K562 (cell line): ENCODE results near the gene RAPSN. TPM values are rescaled to one million over a fixed set of nuclear protein-coding genes. Genes with fewer than 3 reads are reported as not detected.

Experiments
- ATAC-seq: fragments of 200-7000 bp; cut with Tn5 transposase; 3 replicates; pipeline ENCODE4 v1.9.1; 2020; ENCODE audit warnings: moderate library complexity
- BruUV-seq: library from RNA; stranded (reverse); fragments of 400-500 nt; replicated peaks from 2 replicates; lab custom pipeline; 2021; lab: Mats Ljungman, UMichigan
- CTCF ChIA-PET: fragments of 300-600 bp; formaldehyde crosslinking; extraction: SDS; loops from one replicate; lab custom pipeline; 2021; ENCODE audit warnings: low intra/inter-chr PET ratio; lab: Yijun Ruan, JAX
- POLR2A ChIA-PET: fragments of 300-600, 350-650 bp; sonication (Branson Sonifier 250); formaldehyde crosslinking; extraction: SDS; loops from one replicate; lab custom pipeline; 2021; ENCODE audit warnings: antibody characterized with exemption, inconsistent platforms; lab: Yijun Ruan, JAX
- DNase-seq, 4 experiments: peaks; one replicate each; pipeline versions ENCODE4 v3.0.0 to v3.0.0-alpha.2; 2011 to 2018; ENCODE audit warnings: low spot score in 3 of 4, mixed read lengths in 3 of 4; ENCODE audit errors: extremely low read depth in 1 of 4
- FAIRE-seq: peaks from 2 replicates; lab custom pipeline; 2011; peaks lifted over from hg19 to GRCh38; lab: Jason Lieb, UNC
- H2AFZ ChIP-seq: 2 replicates; pipeline ENCODE4 v1.6.0; 2011; ENCODE audit warnings: low read depth, low read length, control low read depth, inconsistent platforms
- H3K27ac ChIP-seq: fragments of 200-600 bp; 3 replicates; pipeline ENCODE4 v1.8.0; 2011; ENCODE audit warnings: low read depth, mild to moderate bottlenecking, control low read depth, inconsistent platforms, low read length, moderate library complexity, mixed read lengths; ENCODE audit errors: extremely low read depth
- H3K27me3 ChIP-seq, 2 experiments: fragments of 300-600 bp in 1 of 2; 2 replicates in 1 of 2; 3 replicates in 1 of 2; pipeline versions ENCODE4 v1.6.0 to v1.8.0; 2011; ENCODE audit warnings: inconsistent platforms in 2 of 2, low read length in 2 of 2, mild to moderate bottlenecking in 1 of 2, mixed read lengths in 1 of 2, moderate library complexity in 1 of 2; ENCODE audit not compliant: control insufficient read depth in 2 of 2, insufficient read depth in 2 of 2
- H3K36me3 ChIP-seq: fragments of 300-600 bp; 3 replicates; pipeline ENCODE4 v1.8.0; 2011; ENCODE audit warnings: mild to moderate bottlenecking, low read length, inconsistent platforms; ENCODE audit not compliant: control insufficient read depth, insufficient read depth
- H3K4me1 ChIP-seq, 2 experiments: fragments of 200-600 bp in 1 of 2; replicated peaks in 1 of 2; 2 replicates in 1 of 2; 3 replicates in 1 of 2; pipeline versions ENCODE4 v1.5.1 to v1.8.0; 2011; ENCODE audit warnings: inconsistent platforms in 2 of 2, low read length in 2 of 2, mild to moderate bottlenecking in 1 of 2, mixed read lengths in 1 of 2, moderate library complexity in 1 of 2; ENCODE audit not compliant: control insufficient read depth in 2 of 2, insufficient read depth in 2 of 2
- H3K4me2 ChIP-seq: 2 replicates; pipeline ENCODE4 v1.6.1; 2011; ENCODE audit warnings: low read length, control low read depth, inconsistent platforms, mixed read lengths; ENCODE audit not compliant: insufficient read depth
- H3K4me3 ChIP-seq: fragments of 200-600 bp; sonication (generic), shearing (Covaris generic); 2 replicates; pipeline ENCODE4 v1.5.1; 2016; ENCODE audit warnings: control low read depth, inconsistent platforms
- H3K79me2 ChIP-seq: fragments of 200-600 bp; 3 replicates; pipeline ENCODE4 v1.8.0; 2011; ENCODE audit warnings: low read length, inconsistent platforms; ENCODE audit not compliant: control insufficient read depth, insufficient read depth
- H3K9ac ChIP-seq, 2 experiments: 2 replicates each; pipeline versions ENCODE4 v1.6.0 to v1.6.1; 2011; ENCODE audit warnings: low read depth in 2 of 2, low read length in 2 of 2, control low read depth in 1 of 2, inconsistent platforms in 1 of 2, mild to moderate bottlenecking in 1 of 2, mixed read lengths in 1 of 2; ENCODE audit not compliant: insufficient read depth in 1 of 2
- H3K9me1 ChIP-seq: one replicate; pipeline ENCODE4 v1.6.0; 2011; ENCODE audit warnings: inconsistent platforms, mild to moderate bottlenecking, low read length, moderate library complexity; ENCODE audit not compliant: control insufficient read depth, insufficient read depth
- H3K9me3 ChIP-seq: replicated peaks from 2 replicates; pipeline ENCODE4 v1.5.1; 2011; ENCODE audit warnings: low read depth, low read length, inconsistent platforms; ENCODE audit not compliant: control insufficient read depth, insufficient read depth
- H4K20me1 ChIP-seq: replicated peaks from 2 replicates; pipeline ENCODE4 v1.6.1; 2011; ENCODE audit warnings: low read length, inconsistent platforms, mixed read lengths; ENCODE audit not compliant: control insufficient read depth, insufficient read depth
- CUX1 ChIP-seq: fragments of 200-800 bp; sonication (Bioruptor generic); IDR thresholded peaks from 2 replicates; pipeline ENCODE4 v1.6.1; 2016; ENCODE audit warnings: missing genetic modification characterization, missing compliant biosample characterization
- DLX4 ChIP-seq: fragments of 250-450 bp; sonication (Bioruptor Pico); IDR thresholded peaks from 2 replicates; pipeline ENCODE4 v1.6.1; 2021; ENCODE audit warnings: mild to moderate bottlenecking
- NEUROD1 ChIP-seq: fragments of 150-350 bp; IDR thresholded peaks from 2 replicates; pipeline ENCODE4 v1.6.1; 2014; ENCODE audit warnings: borderline replicate concordance, low read length, low read depth; ENCODE audit not compliant: partially characterized antibody
- NFIX ChIP-seq: fragments of 250-450 bp; sonication (Bioruptor Pico); IDR thresholded peaks from 2 replicates; pipeline ENCODE4 v1.4.0; 2020; ENCODE audit warnings: low read depth, mild to moderate bottlenecking, moderate library complexity
- RNF2 ChIP-seq: sonication (generic); IDR thresholded peaks from 2 replicates; pipeline ENCODE4 v1.6.1; 2016
- TRIM24 ChIP-seq, 2 experiments: fragments of 450-650 bp; IDR thresholded peaks; 2 replicates each; pipeline ENCODE4 v1.6.1; 2016
- ZFX ChIP-seq: sonication (generic); formaldehyde crosslinking; IDR thresholded peaks from 2 replicates; pipeline ENCODE4 v1.8.0; 2022; ENCODE audit warnings: mild to moderate bottlenecking, missing genetic modification reagents, moderate library complexity
- ZNF121 ChIP-seq: sonication (generic); formaldehyde crosslinking; conservative IDR thresholded peaks from 2 replicates; pipeline ENCODE4 v1.8.0; 2022; ENCODE audit warnings: missing genetic modification reagents
- ZNF644 ChIP-seq: fragments of 200-800 bp; sonication (Bioruptor generic); IDR thresholded peaks from 2 replicates; pipeline ENCODE4 v1.6.1; 2016; ENCODE audit warnings: low read depth, missing genetic modification characterization, missing compliant biosample characterization
- ZNF780A ChIP-seq: fragments of 250-450 bp; sonication (Bioruptor Pico); IDR thresholded peaks from 2 replicates; pipeline ENCODE4 v1.5.0; 2021; ENCODE audit warnings: mild to moderate bottlenecking
- WGBS: fragments of 100-300 bp; shearing (Covaris generic); methylation state at CpG from one replicate; pipeline ENCODE4 v1.1.6; 2016; ENCODE audit warnings: low coverage, mixed read lengths; ENCODE audit not compliant: insufficient coverage; ENCODE audit errors: missing lambda C conversion rate; 5-methylcytosine and 5-hydroxymethylcytosine counted together
- in situ Hi-C: fragments of 300-500 bp; cut with MboI; formaldehyde crosslinking; loops from 4 replicates; pipeline ENCODE4 v1.15.0; 2018; ENCODE audit warnings: inconsistent platforms, mixed read lengths
- intact Hi-C: fragments of 100-400 bp; cut with micrococcal nuclease; formaldehyde crosslinking; loops from 2 replicates; pipeline ENCODE4 v1.14.2; 2022
- polyA plus RNA-seq, 8 experiments: library from polyadenylated mRNA; depleted of rRNA in 4 of 8; stranded (reverse) in 5 of 8; unstranded in 3 of 8; fragments of >200 nt; fragmentation: Nextera tagmentation in 2 of 8; fragmentation: Illumina TruSeq in 1 of 8; extraction: Ambion mirVana in 2 of 8; extraction: Trizol in 1 of 8; gene quantifications; 2 replicates each; pipeline versions ENCODE4 v1.2.1 to v1.2.3, GENCODE V29; 2011 to 2014; ENCODE audit warnings: inconsistent platforms in 1 of 8, missing spikeins in 1 of 8
- total RNA-seq, 7 experiments: library from RNA; depleted of rRNA in 6 of 7; stranded (reverse); fragments of >200 nt in 6 of 7; fragmentation: Illumina TruSeq in 2 of 7; extraction: Trizol in 2 of 7; gene quantifications; 2 replicates each; pipeline versions ENCODE4 v1.2.1 to v1.2.3, GENCODE V29; 2011 to 2021; ENCODE audit warnings: low replicate concordance in 1 of 7

RAPSN gene
- total and polyA plus RNA-seq, 9 of the 15 experiments (the other 6 are each of a cell fraction or from before 2014, with no cell fraction given): 0.06 to 0.11 TPM; not detected in 7

GRCh38 chr11:47399860-47400767 lies 48.8 kb downstream of the RAPSN start (continued):
- TF ChIP-seq RNF2 (0 out of 2 replicates have a peak, but pooled peaks have one; percentile 24), DLX4 (CRISPR knock-in tag) (no peak), NEUROD1 (no peak), ZNF780A (CRISPR knock-in tag) (no peak), ZNF644 (no peak), ZNF121 (CRISPR knock-in tag) (no peak)

- intact Hi-C loops (no loop called here), in situ Hi-C loops (no loop called here)
- Histone ChIP-seq H3K4me1 (peaks cover 39 to 55% of the 10 kb centered on the region in 2 experiments), H3K4me3 (no peak overlapping the region), H3K79me2 (no peaks in the 10 kb centered on the region), H2AFZ (no peak overlapping the region; the same call in 1 of the 2 replicates), H3K36me3 (no peaks in the 10 kb centered on the region), H3K9me3 (no peaks in the 10 kb centered on the region), H3K9me1 (no peaks in the 10 kb centered on the region), H3K4me2 (no peak overlapping the region), H3K9ac (peak overlapping the region in 1 of 2 experiments; percentile 80; a peak in 2 of 4 replicates), H4K20me1 (no peaks in the 10 kb centered on the region), H3K27ac (no peak overlapping the region), H3K27me3 (no peaks in the 10 kb centered on the region)
- ATAC-seq (no peak), DNase-seq (no peak), FAIRE-seq (no peak)
- no TSS peak for BruUV-seq
- CTCF ChIA-PET: no interaction called here
- POLR2A ChIA-PET: no interaction called here
- no peak for TF ChIP-seq NFIX (CRISPR knock-in tag)
- 0 out of 2 replicates have a peak, but pooled peaks have one; percentile 11 for TF ChIP-seq ZFX (CRISPR knock-in tag)
- TF ChIP-seq TRIM24 (IDR thresholded peaks at IDR 0.05): no peak
- no peak for TF ChIP-seq CUX1 (CRISPR knock-in tag)
- WGBS: 100% methylated on average over 1 of the region's 1 CpG
Measured at GRCh38 chr11:47398551-47398950, 50.4 kb downstream of the RAPSN start.
